ENCODE data around the gene P2RX6. TPM values are rescaled to one million over a fixed set of nuclear protein-coding genes. Genes with fewer than 3 reads are reported as not detected.

Gene P2RX6
- total and polyA plus RNA-seq, 2 experiments from 2014 or later = 1.6 to 2.2 TPM

- H3K79me2 ChIP-seq (ENCODE audit: insufficient read depth) = peaks cover 2% of the 10 kb centered on the region; the same call in 1 of the 2 replicates
- 81 to 82% methylated on average over 21 of the region's 21 CpGs for WGBS, 2 experiments (ENCODE audit: low coverage in 1 of 2, low lambda C conversion rate in 2 of 2, missing lambda C conversion rate in 2 of 2)
- DNase-seq = no peak
- H3K27me3 ChIP-seq (replicated peaks; ENCODE audit: insufficient read depth) = no peaks in the 10 kb centered on the region
- H3K9me2 ChIP-seq (ENCODE audit: insufficient read depth) = no peaks in the 10 kb centered on the region
- H3K4me3 ChIP-seq = no peak overlapping the region
- H4K20me1 ChIP-seq (ENCODE audit: insufficient read depth) = no peaks in the 10 kb centered on the region
- in situ Hi-C loops (cut with MboI) = no loop called here
- no peaks in the 10 kb centered on the region for H3K4me1 ChIP-seq (ENCODE audit: insufficient read depth)
- H3K4me2 ChIP-seq (ENCODE audit: unreplicated experiment) = no peak overlapping the region
- H3K9me3 ChIP-seq (ENCODE audit: low read depth) = no peaks in the 10 kb centered on the region
- H3K9ac ChIP-seq = no peak overlapping the region
- TF ChIP-seq EZH2 (IDR thresholded peaks at IDR 0.05; ENCODE audit: insufficient read depth, poor library complexity, severe bottlenecking) (no peak), EZH2phosphoT487 (IDR thresholded peaks at IDR 0.05; ENCODE audit: insufficient read depth, low read depth) (no peak)
- no peak overlapping the region for H3K27ac ChIP-seq
- no peaks in the 10 kb centered on the region for H3F3A ChIP-seq (ENCODE audit: insufficient read depth)
- H2AFZ ChIP-seq = no peak overlapping the region
- H3K36me3 ChIP-seq (ENCODE audit: low read depth) = peaks cover 4% of the 10 kb centered on the region; the same call in 1 of the 2 replicates
Observed at GRCh38 chr22:20990184-20991180, 24.5 kb upstream of the P2RX6 start.

- Histone ChIP-seq H3K9me3 (ENCODE audit: low read depth) (no peaks in the 10 kb centered on the region), H3K4me3 (no peak overlapping the region), H2AFZ (no peak overlapping the region), H3K27me3 (replicated peaks; ENCODE audit: insufficient read depth) (no peaks in the 10 kb centered on the region), H3K79me2 (ENCODE audit: insufficient read depth) (no peaks in the 10 kb centered on the region), H4K20me1 (ENCODE audit: insufficient read depth) (no peaks in the 10 kb centered on the region), H3K27ac (no peak overlapping the region), H3K9me2 (ENCODE audit: insufficient read depth) (no peaks in the 10 kb centered on the region), H3K36me3 (ENCODE audit: low read depth) (peaks cover 4% of the 10 kb centered on the region; the same call in 1 of the 2 replicates), H3K9ac (no peak overlapping the region), H3F3A (ENCODE audit: insufficient read depth) (no peaks in the 10 kb centered on the region), H3K4me2 (ENCODE audit: unreplicated experiment) (no peak overlapping the region), H3K4me1 (ENCODE audit: insufficient read depth) (no peaks in the 10 kb centered on the region)
- in situ Hi-C loops (cut with MboI) = no loop called here
- TF ChIP-seq EZH2phosphoT487 (IDR thresholded peaks at IDR 0.05; ENCODE audit: insufficient read depth, low read depth) = no peak
- no peak for TF ChIP-seq EZH2 (IDR thresholded peaks at IDR 0.05; ENCODE audit: insufficient read depth, poor library complexity, severe bottlenecking)
- 91% methylated on average over 24 of the region's 24 CpGs for WGBS, 2 experiments (ENCODE audit: low coverage in 1 of 2, low lambda C conversion rate in 2 of 2, missing lambda C conversion rate in 2 of 2)
- no peak for DNase-seq
Observed at GRCh38 chr22:20991252-20992055, 23.5 kb upstream of the P2RX6 start.

GRCh38 chr22:20992056-20992442 is 22.9 kb upstream of the P2RX6 start:
- Histone ChIP-seq H2AFZ (no peak overlapping the region), H3K4me1 (ENCODE audit: insufficient read depth) (no peaks in the 10 kb centered on the region), H3K9ac (no peak overlapping the region), H3K79me2 (ENCODE audit: insufficient read depth) (no peaks in the 10 kb centered on the region), H3K27ac (no peak overlapping the region), H3K4me2 (ENCODE audit: unreplicated experiment) (no peak overlapping the region), H4K20me1 (ENCODE audit: insufficient read depth) (no peaks in the 10 kb centered on the region), H3K27me3 (replicated peaks; ENCODE audit: insufficient read depth) (no peaks in the 10 kb centered on the region), H3K9me3 (ENCODE audit: low read depth) (no peaks in the 10 kb centered on the region), H3F3A (ENCODE audit: insufficient read depth) (no peaks in the 10 kb centered on the region), H3K36me3 (ENCODE audit: low read depth) (peaks cover under 1% of the 10 kb centered on the region; the same call in 1 of the 2 replicates), H3K4me3 (no peak overlapping the region), H3K9me2 (ENCODE audit: insufficient read depth) (no peaks in the 10 kb centered on the region)
- no peak for DNase-seq
- in situ Hi-C loops (cut with MboI) = no loop called here
- TF ChIP-seq EZH2 (IDR thresholded peaks at IDR 0.05; ENCODE audit: insufficient read depth, poor library complexity, severe bottlenecking) = no peak
- TF ChIP-seq EZH2phosphoT487 (IDR thresholded peaks at IDR 0.05; ENCODE audit: insufficient read depth, low read depth) = no peak
- 83% methylated on average over 7 of the region's 7 CpGs for WGBS, 2 experiments (ENCODE audit: low coverage in 1 of 2, low lambda C conversion rate in 2 of 2, missing lambda C conversion rate in 2 of 2)
